Activated CD4-positive, alpha-beta T cell treated with anti-CD3 and anti-CD28 coated beads, Interleukin-2, Interleukin-4, amounts not matched to agents 100 ng/mL and 50 ng/mL, durations not matched to agents 16 hours and 8 hours (primary cell): Measurements from ENCODE around the gene KCTD5.
A peak's percentile ranks its signal among the peaks of the same experiment; 100 is the strongest.

Experiments used
- DNase-seq: peaks from one replicate; pipeline ENCODE4 v3.0.0-alpha.2; 2020; ENCODE audit warnings: low spot score

KCTD5 gene

DNA sequence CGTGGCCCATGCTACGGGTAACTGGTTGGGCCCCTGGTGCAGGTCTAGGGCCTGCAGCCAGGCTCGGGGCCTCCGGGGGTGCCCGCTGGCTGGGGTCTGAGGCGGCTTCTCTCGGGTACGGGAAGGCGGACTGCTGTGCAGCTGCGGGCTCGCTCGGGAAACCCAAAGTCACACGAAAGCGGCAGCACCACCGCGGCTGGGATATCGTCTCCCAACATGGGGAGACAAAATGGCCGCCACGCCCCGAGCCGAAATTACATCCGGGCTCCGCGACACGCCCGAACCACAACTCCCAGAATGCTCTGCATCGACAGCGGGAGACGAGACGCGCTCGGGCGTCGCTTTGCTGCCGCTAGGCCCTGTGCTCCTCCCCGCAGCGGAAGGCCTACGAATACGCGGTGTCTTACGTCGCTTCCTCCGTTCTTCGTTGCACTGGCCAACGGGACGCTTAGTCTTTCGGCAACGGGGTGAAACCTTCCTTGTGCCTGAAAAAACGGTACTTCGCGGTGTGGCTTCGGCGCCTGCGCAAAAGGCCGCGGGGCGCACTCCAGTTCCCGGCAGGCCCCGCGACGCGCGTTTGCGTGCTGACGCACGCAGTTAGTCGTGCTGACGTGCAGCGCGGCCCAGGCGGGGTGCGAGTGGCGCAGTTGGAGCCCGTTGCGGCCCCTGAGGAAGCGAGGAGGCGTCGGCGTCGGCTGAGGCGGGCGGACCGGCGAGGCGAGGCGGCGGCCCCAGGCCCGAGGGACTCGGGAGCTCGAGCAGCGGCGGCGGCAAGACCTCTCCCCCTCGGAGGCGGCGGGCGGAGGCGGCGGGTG is 69.9 kb downstream of the KCTD5 start, which contains the start of gene SRRM2:
SRRM2 (plus strand) TSS at position 604 of the 815 bp plus-strand sequence. CDS start 3,727 bp downstream, outside the sequence.
- DNase-seq: peak; percentile 96

DNA sequence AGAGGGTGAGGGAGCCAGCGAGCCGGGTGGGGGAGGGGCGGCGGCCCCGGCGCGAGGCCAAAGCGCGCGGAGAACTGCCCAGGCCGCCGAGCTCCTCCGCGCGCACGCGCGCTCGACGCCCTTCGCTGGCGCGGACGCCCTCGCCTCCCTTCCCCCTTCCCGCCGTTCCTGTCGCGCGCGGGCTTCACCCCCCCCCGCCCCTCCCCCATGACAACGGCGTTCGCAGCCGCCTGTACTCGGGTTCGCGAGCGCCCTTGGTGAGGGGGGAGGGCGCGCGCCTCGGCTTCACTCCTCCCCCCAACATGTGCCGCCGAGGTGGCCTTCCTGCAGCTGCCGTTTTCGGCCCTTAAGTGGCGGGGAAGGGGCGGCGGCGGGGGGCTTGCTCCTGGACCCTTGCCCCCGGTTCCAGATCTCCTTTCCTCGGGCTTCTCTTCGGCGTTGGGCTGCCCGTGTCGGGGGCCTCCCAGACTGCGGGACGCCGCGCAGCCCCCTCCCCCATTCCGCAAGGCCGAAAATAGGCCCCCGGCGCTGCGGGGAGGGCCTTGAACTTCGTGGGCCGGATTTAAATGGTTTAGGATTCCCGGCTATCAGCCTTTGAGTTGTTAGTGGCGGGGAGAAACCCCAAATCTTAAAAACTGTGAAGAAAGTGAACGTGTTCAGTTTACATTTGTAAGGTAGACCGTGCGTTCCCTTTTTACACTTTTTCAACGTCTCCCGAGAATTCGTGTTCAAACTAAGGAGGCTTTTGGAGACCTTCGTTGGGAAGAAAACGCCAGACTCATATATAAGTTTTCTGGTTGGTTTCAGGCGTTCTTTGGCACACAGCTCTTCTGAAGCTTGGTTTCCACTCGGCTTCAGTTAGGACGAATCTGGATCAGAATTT is 70.8 kb downstream of the KCTD5 start:
- DNase-seq: peak; percentile 72

DNA sequence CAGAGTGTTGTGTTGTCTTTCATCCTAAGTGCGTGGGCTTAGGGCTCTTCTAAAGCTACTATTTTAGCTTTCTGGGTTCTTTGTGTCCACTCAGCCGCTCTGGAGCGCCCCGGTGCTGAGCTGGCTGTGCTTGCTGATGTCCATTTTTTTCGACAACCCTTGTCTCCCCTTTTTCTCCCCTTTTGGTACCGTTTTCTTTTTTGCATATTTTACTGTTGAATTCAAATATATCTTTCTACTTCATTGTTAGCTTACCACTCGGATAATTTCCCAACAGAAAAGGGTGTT is 71.4 kb downstream of the KCTD5 start:
- no peak for DNase-seq

DNA sequence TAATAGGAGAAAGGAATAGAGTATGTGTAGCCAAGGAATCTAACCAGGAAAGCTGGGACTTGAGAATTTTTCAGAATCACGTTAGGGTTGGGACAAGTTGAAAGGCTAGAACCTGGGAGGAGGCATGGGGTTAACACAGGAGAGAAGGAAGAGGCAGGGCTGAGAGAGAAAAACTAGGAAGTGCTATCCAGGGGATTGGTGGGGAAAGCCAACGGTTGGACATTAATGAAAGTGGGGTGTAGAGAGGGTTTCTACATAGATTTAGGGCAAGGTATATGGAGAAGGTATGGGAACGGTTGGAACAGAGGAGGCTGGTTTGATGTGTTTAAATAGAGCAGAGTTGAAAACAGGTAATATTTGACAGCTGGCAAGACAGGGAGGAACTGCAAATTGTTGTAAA is 72.8 kb downstream of the KCTD5 start:
- no peak for DNase-seq

DNA sequence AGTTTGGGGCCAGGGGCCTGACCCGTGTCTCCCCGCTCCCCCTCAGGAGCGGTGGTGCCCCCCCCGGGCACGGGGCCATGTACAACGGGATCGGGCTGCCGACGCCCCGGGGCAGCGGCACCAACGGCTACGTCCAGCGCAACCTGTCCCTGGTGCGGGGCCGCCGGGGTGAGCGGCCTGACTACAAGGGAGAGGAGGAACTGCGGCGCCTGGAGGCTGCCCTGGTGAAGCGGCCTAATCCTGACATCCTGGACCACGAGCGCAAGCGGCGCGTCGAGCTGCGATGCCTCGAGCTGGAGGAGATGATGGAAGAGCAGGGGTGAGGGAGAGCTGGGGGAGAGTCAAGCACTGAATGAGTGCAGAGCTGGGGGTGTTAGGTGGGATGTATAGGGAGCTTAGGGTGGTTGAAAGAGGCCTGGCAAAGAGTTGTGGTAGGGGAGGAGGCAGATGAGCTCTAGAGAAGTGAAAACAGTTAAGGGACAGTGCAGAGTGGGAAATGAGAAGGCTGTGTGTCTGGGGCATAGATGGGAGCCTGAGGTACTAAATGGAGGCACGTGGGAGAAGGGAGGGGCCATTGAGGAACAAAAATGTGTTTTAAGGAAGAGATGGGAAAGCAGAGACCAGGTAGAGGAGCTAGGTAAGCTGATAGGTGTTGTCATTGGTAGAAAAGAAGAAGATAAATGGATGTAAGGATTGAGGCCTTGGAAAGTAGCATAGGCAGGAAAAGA is 74.1 kb downstream of the KCTD5 start:
- no peak for DNase-seq

DNA sequence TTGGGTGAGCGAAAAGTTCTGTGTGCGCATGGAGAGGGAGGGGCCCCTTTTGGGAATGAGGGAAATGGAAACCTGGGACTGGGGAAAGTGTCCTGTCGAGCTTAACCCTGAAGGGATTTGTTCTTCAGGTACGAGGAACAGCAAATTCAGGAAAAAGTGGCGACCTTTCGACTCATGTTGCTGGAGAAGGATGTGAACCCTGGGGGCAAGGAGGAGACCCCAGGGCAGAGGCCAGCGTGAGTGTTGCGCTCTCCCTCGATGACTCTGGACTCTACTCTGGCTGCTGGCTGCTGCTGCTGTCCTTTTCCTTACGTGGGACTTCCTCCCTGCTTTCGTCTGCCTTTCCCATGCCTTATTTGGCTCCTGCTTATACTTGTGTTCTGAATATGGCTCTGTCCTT is 75.0 kb downstream of the KCTD5 start:
- DNase-seq: no peak
